GM18870 (cell line): ENCODE data around the gene FXYD2.

ENCODE experiments used
- ATAC-seq: cut with Tn5 transposase; IDR thresholded peaks from one replicate; pipeline ENCODE4 v1.9.1; 2021; ENCODE audit warnings: moderate library complexity; ENCODE audit not compliant: unreplicated experiment

The FXYD2 gene

GRCh38 chr11:117859061-117859460 is 34.5 kb upstream of the FXYD2 start:
- ATAC-seq: no peak

DNA sequence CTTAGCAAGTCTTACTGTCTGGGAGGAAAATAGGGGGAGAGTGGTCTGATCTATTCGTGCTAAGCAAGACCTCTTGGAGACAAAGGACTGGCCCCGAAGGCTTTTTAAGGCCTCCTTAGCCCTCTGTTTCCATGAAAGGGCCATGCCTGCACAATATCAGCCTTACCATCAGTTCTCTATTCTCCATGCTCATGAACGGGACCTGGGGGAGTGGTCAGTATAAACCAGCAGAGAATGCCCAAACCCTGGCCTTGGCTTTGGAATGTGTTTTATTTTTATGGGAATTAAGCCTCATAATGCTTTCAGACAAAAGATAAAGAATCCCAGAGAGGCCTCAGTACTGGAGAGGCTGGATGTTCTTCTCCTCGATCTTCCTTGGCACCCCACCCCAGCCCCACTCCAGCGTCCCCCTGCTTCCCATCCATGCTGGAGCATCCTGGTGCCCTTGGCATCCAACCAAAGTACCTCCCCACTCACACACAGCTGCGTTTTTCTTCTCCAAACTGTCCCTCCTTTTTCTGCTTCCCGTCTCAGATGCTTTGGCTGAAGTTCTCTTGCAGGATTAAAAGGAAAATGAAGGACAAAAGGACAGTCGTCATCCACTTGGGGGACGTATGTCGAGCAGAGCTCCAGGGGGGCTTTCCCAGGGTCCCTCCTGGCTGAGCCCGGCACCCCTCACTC is 33.3 kb upstream of the FXYD2 start:
- no peak for ATAC-seq

DNA sequence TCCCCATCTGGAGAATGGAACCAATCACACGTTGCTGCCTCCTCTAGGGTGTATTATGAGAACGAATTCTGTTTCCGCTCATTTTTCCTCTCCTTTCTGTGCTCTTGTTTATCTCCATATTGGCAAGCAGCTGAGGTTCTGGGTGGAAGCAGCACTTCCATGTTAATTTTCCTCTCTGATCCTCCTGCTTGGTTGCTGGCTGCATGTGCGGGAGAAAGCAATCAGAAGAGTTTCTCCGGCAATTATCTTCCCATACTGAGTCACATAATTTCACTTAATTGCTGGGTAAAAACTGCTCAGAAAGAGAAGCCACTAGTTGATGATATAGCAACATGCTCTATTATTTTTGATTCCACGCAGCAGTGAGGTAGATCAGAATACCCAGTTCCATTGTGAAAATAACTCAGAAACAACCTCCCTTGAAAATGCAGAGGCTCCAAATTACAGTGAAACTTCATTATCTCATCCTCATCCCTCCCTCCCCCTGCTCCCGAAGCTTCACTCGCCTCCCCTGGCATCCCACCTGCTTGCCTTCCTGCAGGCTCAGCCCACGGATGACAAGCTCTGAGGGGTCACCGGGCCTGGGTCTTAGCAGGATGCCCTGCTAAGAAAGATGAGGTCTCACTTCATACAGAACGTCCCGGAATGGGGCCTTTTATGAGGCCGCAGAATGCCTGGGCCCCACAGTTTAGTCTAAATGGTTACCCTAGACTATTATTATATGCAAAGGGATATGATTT is 31.5 kb upstream of the FXYD2 start:
- ATAC-seq: no peak

- ATAC-seq: no peak
These were observed 30.8 kb upstream of the FXYD2 start for GRCh38 chr11:117855186-117855845.

- ATAC-seq: no peak
These were observed 27.8 kb upstream of the FXYD2 start for GRCh38 chr11:117852309-117852708.

DNA sequence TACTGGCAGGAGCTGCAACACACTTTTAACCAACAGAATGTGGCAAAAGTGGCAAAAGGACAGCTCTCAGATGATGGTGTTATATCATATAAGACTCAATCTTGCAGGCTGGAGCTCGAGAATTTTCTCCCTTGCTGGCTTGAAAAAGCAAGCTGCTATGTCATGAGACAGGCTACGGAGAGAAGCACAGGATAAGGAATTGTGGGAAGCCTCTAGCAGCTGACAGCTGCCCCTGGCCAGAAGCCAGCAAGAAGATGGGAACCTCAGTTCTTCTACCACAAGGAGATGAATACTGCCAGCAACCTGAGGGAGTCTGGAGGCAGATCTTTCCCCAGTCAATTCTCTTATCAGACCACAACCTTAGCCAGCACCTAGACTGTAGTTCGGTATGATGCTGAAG is 27.3 kb upstream of the FXYD2 start:
- ATAC-seq: no peak

GRCh38 chr11:117851106-117851505 is 26.6 kb upstream of the FXYD2 start:
- ATAC-seq: no peak

DNA sequence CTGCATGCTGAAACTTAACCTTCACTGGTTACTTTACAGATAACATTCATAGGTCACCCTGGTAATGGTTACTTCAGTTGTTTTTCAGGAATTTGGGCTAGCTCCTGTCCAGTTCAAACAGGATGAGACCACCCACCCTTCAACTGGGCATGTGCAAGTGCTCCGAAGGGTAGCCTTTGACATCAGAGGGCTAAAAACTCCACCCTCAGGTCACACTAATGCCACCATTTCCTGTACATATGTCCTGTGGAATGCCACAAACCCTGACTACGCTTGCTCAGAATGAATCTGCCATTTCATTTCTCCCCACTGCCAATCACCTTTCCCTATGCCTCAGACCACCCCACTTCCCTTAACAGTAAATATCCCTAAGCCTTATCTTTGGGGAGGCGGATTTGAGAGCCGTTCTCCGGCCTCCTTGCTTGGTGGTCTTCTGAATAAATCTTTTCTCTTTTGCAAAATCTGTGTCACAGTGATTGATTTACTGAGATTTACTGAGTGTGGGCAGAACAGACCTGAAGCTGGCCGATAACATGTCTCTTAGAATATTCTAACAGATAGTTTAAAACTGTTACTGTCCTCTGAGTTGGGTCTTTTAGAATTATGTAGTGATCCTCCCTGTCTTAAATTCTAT is 25.4 kb upstream of the FXYD2 start:
- ATAC-seq: no peak

GRCh38 chr11:117843666-117844484 is 19.3 kb upstream of the FXYD2 start:
- ATAC-seq: no peak

DNA sequence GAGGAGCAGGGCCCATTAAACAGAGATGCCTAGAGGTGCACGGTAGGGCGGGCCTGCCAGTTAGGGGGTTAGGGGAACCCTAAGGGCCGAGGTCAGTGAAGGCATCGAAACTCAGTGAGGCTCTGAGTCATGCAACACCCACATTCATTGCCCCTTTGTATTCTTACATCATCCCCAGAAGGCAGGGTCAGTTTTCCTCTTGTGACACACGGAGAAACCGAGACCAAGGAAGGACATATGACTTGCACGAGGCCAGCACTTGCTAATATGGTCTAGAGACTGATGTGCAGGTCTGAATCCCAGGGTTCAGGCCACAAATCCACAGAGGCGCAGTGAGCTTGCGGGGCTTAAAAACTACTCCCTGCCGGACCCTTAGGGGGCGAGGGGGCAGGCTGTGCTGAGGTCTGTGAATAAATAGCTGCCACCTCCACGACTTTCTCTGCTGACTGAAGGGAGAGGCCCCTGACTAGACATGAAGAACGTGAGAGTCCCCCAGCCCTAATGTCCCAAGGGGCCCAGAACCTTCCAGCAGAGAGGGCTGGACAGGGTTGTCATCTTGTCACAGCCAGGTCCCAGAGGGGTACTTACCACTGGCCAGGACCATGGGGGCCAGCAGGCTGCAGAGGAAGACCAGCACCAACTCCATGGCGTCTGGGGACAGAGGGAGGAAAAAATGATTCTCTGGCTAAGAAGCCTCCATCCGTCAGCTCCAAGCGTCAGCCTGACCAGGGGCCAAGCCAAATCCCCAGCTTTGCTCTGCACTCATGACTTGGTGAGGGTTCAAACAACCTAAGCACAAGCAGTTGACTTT is 17.8 kb upstream of the FXYD2 start:
- ATAC-seq: no peak

- no peak for ATAC-seq
These were observed 17.0 kb upstream of the FXYD2 start for GRCh38 chr11:117841551-117842031.

DNA sequence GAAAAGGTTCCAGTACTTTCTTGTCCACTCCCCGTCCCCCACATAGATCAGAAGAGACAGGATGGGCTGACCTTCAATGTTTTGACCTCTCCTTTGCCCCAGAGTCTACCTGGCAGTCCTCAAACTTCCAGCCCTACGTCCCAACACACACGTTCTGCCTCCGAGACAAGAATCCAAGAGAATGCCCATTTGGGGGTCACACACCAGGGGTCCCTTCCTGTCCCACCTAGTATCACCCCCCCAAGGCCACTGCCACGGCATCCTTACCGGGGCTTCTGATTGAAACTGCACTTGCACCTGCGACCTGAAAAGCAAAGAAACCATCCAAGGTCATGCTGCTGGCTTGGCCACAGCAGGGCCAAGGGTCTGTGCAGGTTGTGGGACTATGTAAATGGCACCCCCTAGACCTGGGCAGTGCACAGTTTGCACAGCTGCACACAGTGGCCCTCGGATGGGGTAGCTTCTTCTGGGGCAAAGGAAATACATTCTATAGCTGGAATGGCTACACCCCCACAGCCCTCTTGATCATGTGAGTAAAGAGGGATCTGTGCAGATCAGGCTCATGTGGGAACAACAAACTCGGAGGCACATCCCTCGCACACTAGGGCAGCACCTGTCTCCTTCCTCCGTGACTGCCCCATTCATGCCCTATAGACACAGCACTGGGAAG is 16.5 kb upstream of the FXYD2 start:
- ATAC-seq: no peak

DNA sequence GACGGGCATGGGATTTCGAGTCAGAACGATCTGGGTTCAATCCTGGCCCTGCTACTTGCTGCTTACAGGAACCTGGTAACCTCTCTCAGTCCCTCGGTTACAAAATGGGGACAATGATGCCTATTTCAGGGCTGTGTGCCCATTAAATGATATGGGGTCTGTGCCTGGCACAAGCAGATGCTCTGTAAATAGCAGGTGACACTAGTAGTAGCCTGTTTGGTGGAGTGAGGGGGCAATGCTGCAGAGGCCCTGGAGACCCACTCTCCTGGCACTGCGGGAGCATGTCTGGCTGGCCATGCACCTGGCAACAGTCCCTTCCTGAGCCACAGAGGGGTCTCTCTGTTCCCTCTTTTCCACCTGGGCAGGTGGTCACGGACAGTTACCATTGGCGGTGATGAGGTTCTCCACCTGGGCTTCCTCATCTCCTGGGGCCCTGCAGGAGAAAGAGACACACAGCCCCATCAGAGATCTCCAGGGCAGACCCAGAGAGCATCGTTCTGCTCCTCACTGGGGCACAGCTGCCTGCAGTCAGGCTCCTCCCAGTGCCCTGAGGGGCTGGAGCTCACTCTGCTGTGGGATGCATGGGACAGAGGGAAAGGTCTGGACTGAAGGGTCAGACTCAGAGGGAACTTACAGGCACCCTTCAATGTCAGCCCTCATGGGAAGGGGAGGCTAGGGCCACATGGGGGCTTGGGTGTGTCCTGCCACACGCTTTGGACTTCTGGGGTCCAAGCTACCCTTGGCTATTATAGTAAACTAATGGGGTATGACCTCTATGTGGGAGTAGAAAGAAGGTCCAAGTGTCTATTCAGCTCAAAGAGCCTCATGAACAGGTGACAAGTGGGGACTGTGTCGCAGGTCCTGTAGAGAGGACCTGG is 15.6 kb upstream of the FXYD2 start:
- ATAC-seq: no peak

DNA sequence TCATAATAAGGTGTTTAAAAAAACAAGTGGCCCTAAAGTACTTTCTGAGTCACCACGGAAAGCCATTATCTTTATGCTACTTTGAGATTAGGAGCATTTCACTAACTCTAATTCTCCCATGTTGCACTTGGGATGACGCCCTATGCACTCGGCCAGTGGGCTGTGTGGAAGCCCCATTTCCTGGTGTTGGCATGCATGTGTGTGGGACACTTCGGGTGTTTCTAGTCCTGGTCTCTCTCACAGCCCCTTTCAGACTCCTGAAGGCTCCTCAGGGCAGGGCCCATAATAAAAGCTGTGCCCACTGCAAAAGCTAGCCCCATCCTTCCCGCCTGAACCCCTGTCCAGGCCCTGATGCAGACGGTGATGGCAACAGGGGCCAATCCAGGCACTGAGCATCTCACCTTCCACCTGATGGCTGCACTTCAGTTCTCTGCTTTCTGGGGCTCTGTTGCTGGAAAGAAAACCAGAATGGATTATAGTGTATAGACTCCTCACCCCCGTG is 14.9 kb upstream of the FXYD2 start:
- no peak for ATAC-seq

DNA sequence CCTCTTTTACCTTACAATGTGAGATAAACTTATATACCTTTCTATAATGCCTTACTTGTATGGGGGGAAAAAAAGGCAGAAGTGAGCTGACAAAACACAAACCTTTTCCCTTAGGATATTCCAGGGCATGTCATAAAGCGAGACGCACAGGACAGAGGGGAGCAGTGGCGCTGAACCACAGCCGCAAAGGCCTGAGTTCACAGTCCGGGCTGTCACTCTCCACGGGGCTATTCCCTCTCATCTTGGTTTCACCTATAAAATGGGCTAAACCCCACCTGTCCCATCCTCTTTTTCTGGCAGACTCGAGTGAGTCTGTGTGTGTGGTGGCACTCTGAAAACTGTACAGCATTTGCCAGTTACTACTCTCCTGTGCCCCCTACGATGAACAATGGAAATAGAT is 14.4 kb upstream of the FXYD2 start:
- ATAC-seq: no peak

- no peak for ATAC-seq
These were observed 13.2 kb upstream of the FXYD2 start for GRCh38 chr11:117837791-117838190.

GRCh38 chr11:117837070-117837776 is 12.7 kb upstream of the FXYD2 start:
- ATAC-seq: no peak
